SK-N-MC (cell line): ENCODE results near the gene POU2F3.
"Not testable (repeated sequence)": the region's sequence is repeated elsewhere in the genome, so short reads cannot be mapped to it uniquely, and the experiment has no call there.

Source experiments
- DNase-seq: peaks from one replicate; pipeline ENCODE4 v3.0.0-alpha.2; 2011; ENCODE audit warnings: low read depth, low spot score
- H3K27ac ChIP-seq: fragments of 200-600 bp; sonication (generic); 2 replicates; pipeline ENCODE4 v1.5.1; 2016; ENCODE audit warnings: mixed run types
- H3K36me3 ChIP-seq: fragments of 200-600 bp; sonication (generic); 2 replicates; pipeline ENCODE4 v1.6.1; 2017; ENCODE audit warnings: antibody characterized with exemption, low read length, mixed read lengths; ENCODE audit not compliant: insufficient read depth
- H3K4me3 ChIP-seq: fragments of 200-600 bp; sonication (generic); 2 replicates; pipeline ENCODE4 v1.5.1; 2016
- H3K9ac ChIP-seq: fragments of 200-600 bp; sonication (generic); 2 replicates; pipeline ENCODE4 v1.8.0; 2017; ENCODE audit warnings: mixed run types, mixed read lengths; ENCODE audit not compliant: insufficient read length
- H3K9me3 ChIP-seq: fragments of 200-600 bp; sonication (generic); 2 replicates; pipeline ENCODE4 v1.6.1; 2017; ENCODE audit warnings: low read depth, mild to moderate bottlenecking, antibody characterized with exemption, low read length, moderate library complexity, mixed read lengths
- EZH2 ChIP-seq: fragments of 200-600 bp; sonication (generic); IDR thresholded peaks from one replicate; pipeline ENCODE4 v1.6.1; 2017; ENCODE audit warnings: antibody characterized with exemption
- FOXP2 ChIP-seq: optimal IDR thresholded peaks from 2 replicates; pipeline ENCODE3; 2011; ENCODE audit warnings: mild to moderate bottlenecking, moderate library complexity; ENCODE audit not compliant: insufficient read depth; ENCODE audit errors: extremely low read length, control extremely low read depth
- POLR2AphosphoS5 ChIP-seq: IDR thresholded peaks from 2 replicates; pipeline ENCODE4 v1.6.1; 2012; ENCODE audit warnings: mild to moderate bottlenecking, low read depth, low read length, borderline replicate concordance

POU2F3 gene

GRCh38 chr11:120249279-120250262, 9.6 kb downstream of the POU2F3 start:
- TF ChIP-seq POLR2AphosphoS5, result no peak
- no peak for TF ChIP-seq FOXP2
- no peak for TF ChIP-seq EZH2
- no peak overlapping the region for H3K4me3 ChIP-seq
- no peak overlapping the region for H3K9ac ChIP-seq
- no peak for DNase-seq
- H3K27ac ChIP-seq, result no peak overlapping the region
- H3K9me3 ChIP-seq, result no peaks in the 10 kb centered on the region
- H3K36me3 ChIP-seq, result no peaks in the 10 kb centered on the region

GRCh38 chr11:120253377-120253776, 13.4 kb downstream of the POU2F3 start:
- H3K27ac ChIP-seq, H3K36me3 ChIP-seq, DNase-seq, H3K9me3 ChIP-seq, H3K4me3 ChIP-seq, H3K9ac ChIP-seq: not testable (repeated sequence)

DNA sequence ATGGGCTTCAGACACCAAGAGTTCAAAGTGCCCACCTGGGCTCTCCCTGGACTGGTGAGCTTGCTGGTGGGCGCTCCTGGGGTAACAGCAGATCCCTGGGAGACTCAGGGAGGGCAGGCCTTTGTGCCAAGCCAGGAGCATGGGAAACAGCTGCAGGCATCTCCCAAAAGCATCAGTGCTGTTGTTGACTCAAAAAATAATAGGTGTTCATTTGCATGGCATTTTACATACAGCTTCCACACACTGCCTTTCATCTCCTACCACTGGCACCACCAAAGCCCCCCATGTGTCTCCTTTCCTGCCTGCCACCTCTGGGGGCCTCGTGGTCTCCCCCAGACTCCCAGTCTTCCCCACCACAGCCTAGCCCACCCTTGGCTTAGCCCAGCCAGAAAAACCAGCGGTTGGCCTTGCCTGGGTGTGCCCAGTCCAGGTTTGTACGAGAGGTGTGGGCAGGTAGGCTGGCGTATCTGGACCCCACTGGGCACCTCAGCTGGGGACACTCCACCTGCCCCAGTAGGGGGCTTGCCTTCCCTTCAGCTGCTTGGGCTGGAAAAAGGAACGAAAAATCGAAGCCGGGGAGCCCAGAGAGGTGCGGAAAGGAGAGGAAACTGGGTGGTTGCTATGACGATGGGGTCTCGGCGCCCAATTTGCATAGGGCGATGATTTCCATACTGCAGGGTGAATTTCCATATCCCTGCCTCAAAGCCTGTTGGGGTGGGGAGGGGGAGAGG, 15.0 kb downstream of the POU2F3 start:
- no peak overlapping the region for H3K27ac ChIP-seq
- no peaks in the 10 kb centered on the region for H3K9me3 ChIP-seq
- no peaks in the 10 kb centered on the region for H3K36me3 ChIP-seq
- no peak overlapping the region for H3K9ac ChIP-seq
- no peak for DNase-seq
- H3K4me3 ChIP-seq, result no peak overlapping the region; the same call in 1 of the 2 replicates
- TF ChIP-seq FOXP2 (no peak), POLR2AphosphoS5 (no peak), EZH2 (no peak)

DNA sequence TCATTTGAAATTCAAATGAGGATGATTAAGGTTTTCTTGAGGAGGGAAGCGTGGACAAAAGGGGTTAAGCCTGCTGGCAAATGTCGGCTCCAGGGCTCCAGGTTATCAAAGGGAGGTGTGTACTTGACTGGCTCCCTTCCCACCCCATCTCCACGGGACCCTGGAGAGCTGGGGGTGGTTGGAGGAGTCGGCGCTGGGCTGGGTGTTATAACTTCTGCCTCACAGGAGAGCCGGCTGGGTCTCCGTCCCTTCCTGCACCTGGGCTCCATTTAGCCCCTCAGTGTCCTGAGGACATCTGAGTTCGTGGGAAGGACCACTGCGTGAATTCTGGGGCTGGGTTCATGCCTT, 15.6 kb downstream of the POU2F3 start:
- DNase-seq, result no peak
- Histone ChIP-seq H3K27ac (no peak overlapping the region), H3K9ac (no peak overlapping the region), H3K9me3 (no peaks in the 10 kb centered on the region), H3K36me3 (no peaks in the 10 kb centered on the region), H3K4me3 (no peak overlapping the region)
- TF ChIP-seq POLR2AphosphoS5, result no peak
- no peak for TF ChIP-seq EZH2
- TF ChIP-seq FOXP2, result no peak

- no peaks in the 10 kb centered on the region for H3K9me3 ChIP-seq
- TF ChIP-seq FOXP2, result no peak
- TF ChIP-seq EZH2, result no peak
- TF ChIP-seq POLR2AphosphoS5, result no peak
- no peak overlapping the region for H3K27ac ChIP-seq
- no peaks in the 10 kb centered on the region for H3K36me3 ChIP-seq
- H3K4me3 ChIP-seq, result no peak overlapping the region
- no peak for DNase-seq
- no peak overlapping the region for H3K9ac ChIP-seq
These were observed 16.2 kb downstream of the POU2F3 start for GRCh38 chr11:120256178-120256577.

DNA sequence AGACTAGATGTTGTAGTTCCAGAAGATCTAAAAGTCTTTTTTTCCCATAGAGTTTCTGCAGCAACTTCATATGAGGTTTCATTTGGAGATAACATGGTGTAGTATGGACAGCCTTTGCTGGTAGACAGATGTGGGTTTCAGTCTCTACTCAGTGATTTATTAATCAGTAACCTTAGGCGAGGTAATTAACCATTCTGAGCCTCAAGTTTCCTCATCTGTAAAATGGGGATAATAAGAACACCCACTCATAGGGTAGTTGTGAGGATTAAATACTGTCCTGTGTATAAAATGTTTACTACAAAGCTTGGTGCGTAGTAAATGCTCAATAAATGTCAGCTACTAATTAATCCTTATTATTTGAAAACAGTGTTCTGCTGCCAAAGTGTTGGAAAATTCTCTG, 16.8 kb downstream of the POU2F3 start:
- no peak for DNase-seq
- Histone ChIP-seq H3K9me3 (no peaks in the 10 kb centered on the region), H3K36me3 (no peaks in the 10 kb centered on the region), H3K4me3 (no peak overlapping the region), H3K27ac (no peak overlapping the region), H3K9ac (no peak overlapping the region)
- no peak for TF ChIP-seq EZH2
- no peak for TF ChIP-seq FOXP2
- TF ChIP-seq POLR2AphosphoS5, result no peak

GRCh38 chr11:120257346-120257745, 17.4 kb downstream of the POU2F3 start:
- H3K4me3 ChIP-seq, result no peak overlapping the region
- H3K36me3 ChIP-seq, result no peaks in the 10 kb centered on the region
- H3K27ac ChIP-seq, result no peak overlapping the region
- no peak overlapping the region for H3K9ac ChIP-seq
- no peak for TF ChIP-seq POLR2AphosphoS5
- no peak for TF ChIP-seq FOXP2
- no peak for TF ChIP-seq EZH2
- no peak for DNase-seq
- H3K9me3 ChIP-seq, result no peaks in the 10 kb centered on the region

DNA sequence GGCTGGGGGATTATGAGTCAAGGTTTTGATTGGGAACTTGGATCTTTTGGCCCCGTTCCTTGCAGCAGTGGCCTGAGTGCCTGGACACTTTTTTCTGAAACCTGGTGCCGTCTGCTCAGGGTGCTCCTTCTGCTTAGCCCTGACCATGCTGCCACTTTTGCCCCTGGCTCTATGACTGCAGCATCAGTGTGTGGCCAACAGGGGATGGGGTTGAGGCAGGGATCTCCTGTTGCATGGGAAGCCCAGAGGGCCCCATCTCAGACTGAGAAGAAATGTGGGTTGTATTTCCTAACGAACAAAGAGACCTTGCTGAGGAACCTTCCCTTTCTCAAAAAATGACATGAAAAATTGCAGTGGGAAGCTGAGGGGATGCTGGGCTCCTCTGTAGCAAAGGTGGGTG, 18.7 kb downstream of the POU2F3 start:
- DNase-seq, result no peak
- H3K4me3 ChIP-seq, result no peak overlapping the region
- TF ChIP-seq POLR2AphosphoS5 (no peak), EZH2 (no peak), FOXP2 (no peak)

More for the DNA sequence above, 18.7 kb downstream of the POU2F3 start:
- H3K9ac ChIP-seq, result no peak overlapping the region
- H3K36me3 ChIP-seq, result no peaks in the 10 kb centered on the region
- no peaks in the 10 kb centered on the region for H3K9me3 ChIP-seq
- H3K27ac ChIP-seq, result no peak overlapping the region
